Activated CD4-positive, alpha-beta T cell treated with anti-CD3 and anti-CD28 coated beads for 1 hour (primary cell): ENCODE results near the gene DNAJC6.
"Not testable (repeated sequence)": the region's sequence is repeated elsewhere in the genome, so short reads cannot be mapped to it uniquely, and the experiment has no call there.

Experiments used
- DNase-seq: peaks from one replicate; pipeline ENCODE4 v3.0.0-alpha.2; 2020

Gene DNAJC6

GRCh38 chr1:65309304-65310077 is at the start of gene DNAJC6:
TSS of gene DNAJC6 (plus strand) at chr1:65309543. CDS start at chr1:65309746, 203 bp downstream.
- DNase-seq: peak; percentile 21

GRCh38 chr1:65259816-65260215 is 49.5 kb upstream of the DNAJC6 start:
- DNase-seq: no peak

- DNase-seq: no peak
Measured at GRCh38 chr1:65260851-65261473, 48.4 kb upstream of the DNAJC6 start.

GRCh38 chr1:65263286-65263685 is 46.1 kb upstream of the DNAJC6 start:
- DNase-seq: no peak

GRCh38 chr1:65264197-65264929 is 45.0 kb upstream of the DNAJC6 start:
- DNase-seq: no peak

GRCh38 chr1:65265296-65265650 is 44.1 kb upstream of the DNAJC6 start:
- no peak for DNase-seq

- DNase-seq: no peak
Measured at GRCh38 chr1:65265651-65266351, 43.5 kb upstream of the DNAJC6 start.

- DNase-seq: no peak
Measured at GRCh38 chr1:65266476-65266875, 42.9 kb upstream of the DNAJC6 start.

- DNase-seq: no peak
Measured at GRCh38 chr1:65267271-65267670, 42.1 kb upstream of the DNAJC6 start.

GRCh38 chr1:65267683-65268082 is 41.7 kb upstream of the DNAJC6 start:
- no peak for DNase-seq

- no peak for DNase-seq
Measured at GRCh38 chr1:65269612-65270011, 39.7 kb upstream of the DNAJC6 start.

- DNase-seq: no peak
Measured at GRCh38 chr1:65276197-65276939, 33.0 kb upstream of the DNAJC6 start.

GRCh38 chr1:65277605-65278347 is 31.6 kb upstream of the DNAJC6 start:
- DNase-seq: no peak

GRCh38 chr1:65278376-65279069 is 30.8 kb upstream of the DNAJC6 start:
- no peak for DNase-seq

- DNase-seq: no peak
Measured at GRCh38 chr1:65279070-65279779, 30.1 kb upstream of the DNAJC6 start.

GRCh38 chr1:65281846-65282245 is 27.5 kb upstream of the DNAJC6 start:
- no peak for DNase-seq

- no peak for DNase-seq
Measured at GRCh38 chr1:65284229-65284628, 25.1 kb upstream of the DNAJC6 start.

GRCh38 chr1:65289449-65289848 is 19.9 kb upstream of the DNAJC6 start:
- DNase-seq: no peak

GRCh38 chr1:65291818-65292217 is 17.5 kb upstream of the DNAJC6 start:
- DNase-seq: not testable (repeated sequence)

- DNase-seq: no peak
Measured at GRCh38 chr1:65292861-65293593, 16.3 kb upstream of the DNAJC6 start.
